ENCODE data around the gene CCSAP. TPM values are rescaled to one million over a fixed set of nuclear protein-coding genes. Genes with fewer than 3 reads are reported as not detected.
A peak's percentile ranks its signal among the peaks of the same experiment; 100 is the strongest.

Gene CCSAP
- total and polyA plus RNA-seq, 10 of the 15 experiments (the other 5 are each of a cell fraction or from before 2014, with no cell fraction given) = 0.75 to 3.4 (median 2.8) TPM

GRCh38 chr1:229381234-229381633, 38.4 kb upstream of the CCSAP start:
- Histone ChIP-seq H3K27ac (ENCODE audit: control insufficient read depth, insufficient read depth) (no peak overlapping the region), H3K4me2 (ENCODE audit: control insufficient read depth, insufficient read depth) (no peak overlapping the region), H3K9me3 (replicated peaks; ENCODE audit: control insufficient read depth, insufficient read depth, low read length) (no peaks in the 10 kb centered on the region), H2AFZ (ENCODE audit: control insufficient read depth, low read depth, low read length) (no peak overlapping the region), H3K27me3 (replicated peaks in 1 of 2; ENCODE audit: control insufficient read depth in 2 of 2, insufficient read depth in 2 of 2, low read length in 1 of 2) (peaks cover 3 to 7% of the 10 kb centered on the region in 2 experiments; a peak in 3 of 4 replicates), H4K20me1 (ENCODE audit: control insufficient read depth, insufficient read depth) (no peaks in the 10 kb centered on the region), H3K79me2 (ENCODE audit: control insufficient read depth, insufficient read depth, low read length) (no peaks in the 10 kb centered on the region), H3K4me3 (no peak overlapping the region), H3K36me3 (ENCODE audit: control insufficient read depth in 2 of 2, insufficient read depth in 2 of 2, low read length in 1 of 2) (no peaks in the 10 kb centered on the region), H3K4me1 (ENCODE audit: control insufficient read depth, insufficient read depth, low read length) (no peaks in the 10 kb centered on the region), H3K9ac (ENCODE audit: control insufficient read depth, insufficient read depth, low read length) (no peak overlapping the region)
- 60% methylated on average over 8 of the region's 8 CpGs for WGBS (ENCODE audit: insufficient coverage, insufficient replicate concordance, low lambda C conversion rate, missing lambda C conversion rate)
- FAIRE-seq = no peak
- DNase-seq (ENCODE audit: low read depth, low spot score) = no peak
- POLR2A ChIA-PET = no interaction called here
- CTCF ChIA-PET = no interaction called here
- SMC1A ChIA-PET (ENCODE audit: uncharacterized antibody, unreplicated experiment) = no interaction called here
- BruUV-seq (replicated peaks) = no TSS peak
- RAD21 ChIA-PET (ENCODE audit: unreplicated experiment) = no interaction called here
- intact Hi-C loops (cut with micrococcal nuclease; ENCODE audit: unreplicated experiment) (no loop called here), in situ Hi-C loops (cut with MboI) (no loop called here)
- ATAC-seq = peak; percentile 62
- TF ChIP-seq PAX5 (IDR thresholded peaks at IDR 0.05; ENCODE audit: borderline replicate concordance, low read depth, low read length) (no peak), POLR2AphosphoS2 (IDR thresholded peaks at IDR 0.05; ENCODE audit: low read depth, low read length) (no peak), ZBTB11 (CRISPR knock-in tag; IDR thresholded peaks at IDR 0.05) (no peak), HCFC1 (IDR thresholded peaks at IDR 0.05; ENCODE audit: low read length) (no peak), ETV6 (conservative IDR thresholded peaks at IDR 0.05 in 1 of 2, IDR thresholded peaks at IDR 0.05 in 1 of 2; ENCODE audit: borderline replicate concordance in 1 of 2, low read depth in 1 of 2) (no peak), SKIL (IDR thresholded peaks at IDR 0.05; ENCODE audit: low read depth, poor library complexity, severe bottlenecking) (no peak), STAT1 (conservative IDR thresholded peaks at IDR 0.05) (no peak), PKNOX1 (IDR thresholded peaks at IDR 0.05) (no peak), YBX1 (IDR thresholded peaks at IDR 0.05) (no peak), SREBF2 (IDR thresholded peaks at IDR 0.05; ENCODE audit: low read length) (no peak), CBX5 (IDR thresholded peaks at IDR 0.05; ENCODE audit: low read depth) (no peak), SRF (IDR thresholded peaks at IDR 0.05; ENCODE audit: low read depth in 2 of 2, low read length in 2 of 2) (no peak), USF1 (IDR thresholded peaks at IDR 0.05; ENCODE audit: borderline replicate concordance, extremely low read length, insufficient read depth, low read depth, low read length) (no peak), ZNF207 (IDR thresholded peaks at IDR 0.05; ENCODE audit: borderline replicate concordance) (no peak), USF2 (IDR thresholded peaks at IDR 0.05; ENCODE audit: borderline replicate concordance, low read depth, low read length) (no peak), RBBP5 (conservative IDR thresholded peaks at IDR 0.05) (no peak)

Data from GM12878 (cell line).